Stimulated activated CD8-positive, alpha-beta memory T cell treated with anti-CD3 and anti-CD28 coated beads, Interleukin-7, amount 100 ng/mL, for 1 hour (primary cell): ENCODE data around the gene NMRK1.

Experiments
- DNase-seq, 2 donors: peaks; one replicate each; pipeline ENCODE4 v3.0.0-alpha.2; 2020; ENCODE audit warnings: low read depth in 2 of 2

Gene NMRK1

DNA sequence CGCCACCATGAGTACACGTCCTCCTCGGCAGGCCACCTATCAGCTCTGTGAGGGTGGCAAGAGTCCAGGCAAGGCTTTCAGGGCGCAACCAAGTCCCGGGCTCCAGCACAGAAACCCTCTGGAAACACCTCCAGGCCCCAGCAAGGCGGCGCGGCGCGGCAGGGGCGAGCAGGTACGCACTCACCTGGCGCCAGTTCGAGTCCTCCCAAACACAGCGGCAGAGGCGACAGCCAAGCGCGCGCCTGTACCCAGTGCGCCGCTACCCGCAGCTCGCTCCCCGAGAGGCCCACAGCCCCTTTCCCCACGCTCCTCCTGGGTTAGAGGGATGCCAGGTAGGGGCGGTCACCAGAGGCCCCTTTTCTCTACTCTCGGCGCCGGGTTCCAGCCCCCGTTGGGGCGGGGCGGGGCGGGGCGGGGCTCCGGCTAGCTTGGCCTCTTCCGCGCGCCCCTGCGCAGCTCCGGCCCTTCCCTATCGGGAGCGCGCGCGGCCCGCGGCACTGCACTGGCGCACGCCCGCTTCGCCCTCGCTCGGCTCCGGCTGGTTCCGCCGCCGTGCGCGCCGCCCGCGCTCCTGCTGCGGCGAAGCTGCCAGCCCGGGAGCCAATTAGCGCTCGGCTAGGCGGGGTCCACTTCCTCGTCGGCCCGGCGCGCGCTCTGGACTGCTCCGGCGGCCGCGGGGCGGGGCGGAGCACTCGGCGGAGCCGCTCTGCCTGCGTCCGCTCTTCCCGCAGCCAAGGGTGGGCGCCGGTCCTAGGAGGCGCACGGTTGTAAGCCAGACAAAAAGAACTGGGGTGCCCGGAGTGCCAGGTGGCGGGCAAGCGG lies at the start of gene NMRK1, which contains the start of gene OSTF1:
NMRK1 (minus strand) TSS at position 332 of the 822 bp plus-strand sequence. CDS start 5,040 bp downstream, outside the sequence.
OSTF1 (plus strand) TSS at position 691 of the 822 bp plus-strand sequence. CDS start 179 bp downstream, outside the sequence.
- peak; percentile 82 for DNase-seq

DNA sequence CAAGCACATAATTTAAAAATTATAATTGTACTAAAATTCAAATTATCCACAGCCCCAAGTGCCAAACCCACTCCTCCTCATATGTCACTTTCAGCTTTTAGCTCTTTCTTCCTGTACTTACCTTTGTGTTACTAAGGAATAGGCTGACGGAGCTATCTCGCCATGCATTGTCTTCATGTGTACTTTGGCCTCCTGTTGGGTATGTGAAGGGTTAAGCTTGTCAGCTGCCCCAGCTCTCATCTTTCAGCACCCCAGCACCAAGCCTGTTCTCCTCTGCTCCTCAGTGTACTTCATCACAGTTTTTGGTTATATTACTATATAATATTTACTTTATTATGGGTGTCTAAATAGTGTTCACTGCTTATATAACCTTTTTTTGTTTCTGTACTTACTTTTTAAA lies 46.5 kb upstream of the NMRK1 start:
- DNase-seq = no peak

DNA sequence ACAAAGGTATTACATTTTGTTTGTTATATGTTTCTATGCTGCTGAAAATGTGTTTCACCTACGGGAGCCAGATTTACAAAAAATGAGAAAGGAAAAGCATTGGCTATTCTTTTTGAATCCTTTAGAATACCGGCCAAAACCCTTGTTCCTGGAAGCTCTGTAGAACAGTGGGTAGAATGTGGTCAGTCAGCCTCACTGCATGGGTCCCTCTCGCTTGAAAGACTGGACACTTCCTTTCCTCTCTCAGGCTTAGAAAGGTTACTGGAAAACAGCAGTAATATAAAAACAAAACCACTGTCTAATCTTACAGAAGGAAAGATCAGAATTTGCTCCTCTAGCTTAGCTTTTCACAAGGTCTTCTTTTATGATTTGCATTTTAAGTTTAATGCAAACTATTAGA lies 45.4 kb upstream of the NMRK1 start:
- DNase-seq = no peak

DNA sequence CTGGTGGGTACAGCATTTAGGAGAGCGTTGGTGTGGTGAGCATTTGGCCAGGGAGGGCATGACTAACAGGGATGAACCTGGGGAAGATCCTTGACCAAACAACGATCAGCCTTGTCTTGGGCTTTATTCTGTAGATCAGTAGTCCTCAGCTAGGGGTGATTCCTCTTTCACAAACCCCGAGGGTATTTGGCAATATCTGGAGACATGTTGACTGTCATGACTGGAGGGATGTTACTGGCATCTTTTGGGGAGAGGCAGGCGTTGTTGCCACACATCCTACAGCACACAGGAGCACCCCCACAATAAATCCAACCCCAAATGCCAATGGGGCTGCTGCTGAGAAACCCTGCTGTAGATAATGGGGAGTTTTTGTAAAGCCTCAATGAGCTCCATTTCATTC lies 44.3 kb upstream of the NMRK1 start:
- no peak for DNase-seq

DNA sequence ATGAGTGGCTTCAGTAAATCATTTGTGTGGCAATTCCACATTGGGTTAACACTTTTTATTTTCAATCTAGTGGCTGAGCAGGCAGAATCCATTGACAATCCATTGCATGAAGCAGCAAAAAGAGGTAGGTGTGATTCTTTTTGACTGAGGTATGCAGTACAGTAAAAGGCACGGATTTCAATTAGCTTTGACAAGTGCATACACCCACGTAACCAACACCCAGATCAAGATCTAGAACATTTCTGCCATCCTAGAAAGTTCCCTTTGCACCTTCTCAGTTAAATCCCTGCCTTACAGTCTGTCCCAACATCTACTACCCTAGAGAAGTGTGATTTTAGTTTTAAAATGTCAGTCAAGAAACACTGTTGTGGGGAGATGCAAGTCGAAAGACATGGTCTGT lies 43.7 kb upstream of the NMRK1 start:
- no peak for DNase-seq

DNA sequence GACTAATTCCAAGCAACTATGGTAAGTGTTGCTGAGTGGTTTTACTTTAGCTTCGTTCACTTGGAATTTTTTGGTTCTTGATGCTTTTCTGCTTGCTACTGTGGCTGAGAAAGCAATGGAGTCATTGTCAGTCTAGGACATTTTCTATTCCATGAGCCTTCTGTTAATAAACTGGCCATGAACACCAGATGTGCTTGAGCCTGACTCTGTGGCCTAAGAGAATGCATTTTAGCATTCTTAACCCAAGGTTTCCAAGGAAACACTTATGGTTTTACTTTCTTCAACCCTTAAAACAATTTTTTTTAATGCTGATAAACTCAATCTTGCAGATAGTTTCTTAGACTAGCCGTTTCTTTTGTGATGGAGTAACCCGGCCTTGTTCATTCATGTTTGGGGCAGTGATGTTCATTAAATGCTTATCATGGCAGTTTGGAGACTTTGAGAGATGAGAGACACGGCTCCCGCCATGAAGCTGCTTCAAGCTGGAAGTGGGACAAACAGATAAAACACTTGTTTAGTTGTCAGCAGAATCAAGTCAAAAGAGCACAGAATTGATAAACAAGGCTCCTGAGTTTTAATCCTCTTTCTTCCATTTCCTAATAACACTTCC lies 42.8 kb upstream of the NMRK1 start:
- DNase-seq = no peak

DNA sequence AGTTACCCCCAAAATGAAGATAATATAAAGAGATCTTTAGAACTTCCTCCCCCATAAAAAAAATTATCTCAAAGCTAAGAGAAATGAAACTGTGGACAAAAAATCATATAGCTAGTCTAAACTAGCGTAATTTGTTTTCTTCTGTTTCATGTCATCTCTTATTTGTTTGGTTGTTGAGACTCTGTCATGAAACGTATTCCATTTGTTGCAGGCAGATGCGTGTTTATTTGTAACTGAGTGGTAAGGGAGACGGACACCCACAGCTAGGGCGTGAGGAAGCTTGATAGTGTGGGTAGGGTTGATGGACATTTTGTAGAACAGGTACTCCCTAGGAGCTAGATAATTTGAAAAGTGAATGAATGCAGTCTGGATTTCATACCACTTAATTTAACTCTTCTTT lies 42.2 kb upstream of the NMRK1 start:
- no peak for DNase-seq

DNA sequence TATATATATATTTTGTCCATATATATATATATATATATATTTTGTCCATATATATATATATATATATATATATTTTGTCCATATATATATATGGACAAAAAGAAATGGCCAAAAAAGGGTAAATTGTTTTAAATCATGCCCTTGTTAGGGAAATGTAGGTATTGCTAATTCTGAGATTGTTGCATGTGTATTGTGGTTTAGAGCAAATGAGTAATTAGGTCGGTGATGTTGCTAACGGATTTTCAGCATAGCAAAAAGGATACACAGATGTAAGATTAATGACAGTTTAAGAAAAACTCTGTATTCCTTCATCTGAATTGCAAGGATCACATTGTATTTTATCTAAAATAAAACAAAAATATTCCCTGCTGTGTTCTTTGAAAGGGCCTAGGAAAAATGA lies 40.6 kb upstream of the NMRK1 start:
- DNase-seq = no peak

DNA sequence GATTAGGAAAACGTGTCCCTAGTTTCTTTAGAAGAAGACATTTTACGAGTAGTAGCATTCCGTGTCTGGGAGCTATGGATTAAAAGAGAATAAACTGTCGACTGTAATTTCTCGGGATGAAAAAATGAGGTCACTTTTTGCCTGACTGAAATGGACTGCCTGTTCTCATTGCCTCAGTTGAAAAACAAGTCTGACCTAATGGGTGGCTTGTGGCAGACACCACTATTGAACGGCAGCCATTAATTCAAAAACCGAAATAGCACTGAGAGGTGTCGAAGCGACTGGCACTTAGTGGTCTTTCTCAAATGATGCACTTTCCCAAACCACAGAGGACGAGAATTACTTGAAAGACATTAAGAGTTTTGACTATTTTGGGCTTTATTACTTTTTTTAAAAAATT lies 35.7 kb upstream of the NMRK1 start:
- DNase-seq = no peak

DNA sequence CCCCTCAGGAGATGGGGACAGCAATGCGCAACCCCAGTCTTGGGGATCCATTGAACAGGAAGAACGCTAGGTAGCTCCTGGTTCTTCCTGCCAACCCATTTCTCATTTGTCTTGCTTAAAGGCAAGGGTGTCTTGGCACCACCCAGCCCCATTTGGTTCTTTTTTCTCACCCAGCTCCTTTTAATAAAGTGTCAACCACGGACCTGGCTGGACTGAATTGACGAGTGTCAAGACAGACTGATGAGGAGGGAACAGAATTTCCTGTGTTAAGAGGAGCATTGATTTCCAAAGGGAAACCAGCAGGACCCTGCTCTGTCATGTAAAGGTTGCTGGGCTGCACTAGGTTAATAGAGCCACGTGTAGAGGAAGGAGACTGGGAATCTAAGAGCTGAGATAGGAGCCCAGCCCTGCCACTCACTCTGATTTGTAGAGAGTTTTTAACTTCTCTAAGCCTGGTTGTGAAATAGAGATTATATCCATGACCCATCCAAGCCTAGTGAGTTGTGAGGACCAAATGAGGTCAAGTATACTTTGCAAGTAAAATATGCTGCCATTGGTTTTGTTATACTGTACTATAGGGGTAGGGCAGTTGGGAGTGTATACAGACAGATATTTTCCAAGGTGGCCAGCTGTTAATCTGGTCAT lies 34.1 kb upstream of the NMRK1 start:
- no peak for DNase-seq

DNA sequence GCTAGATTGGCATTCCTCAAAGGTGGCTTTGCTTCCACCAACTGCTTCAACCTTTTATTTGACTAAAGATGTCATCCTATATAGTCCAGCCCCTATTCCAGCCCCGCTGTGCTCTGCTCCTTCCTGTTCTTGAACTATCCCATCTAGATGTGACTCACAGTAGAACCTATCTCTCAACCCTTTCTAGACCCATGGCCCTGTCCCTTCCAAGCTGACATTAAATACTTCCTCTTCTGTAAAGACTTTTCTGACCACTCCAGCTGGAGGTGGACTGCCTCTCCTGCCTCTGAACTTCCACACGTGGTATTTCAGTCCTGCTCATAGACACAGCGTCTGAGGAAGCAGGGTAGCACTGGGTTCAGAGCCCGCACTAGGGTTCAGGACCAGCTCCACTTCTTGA lies 32.7 kb upstream of the NMRK1 start:
- no peak for DNase-seq

DNA sequence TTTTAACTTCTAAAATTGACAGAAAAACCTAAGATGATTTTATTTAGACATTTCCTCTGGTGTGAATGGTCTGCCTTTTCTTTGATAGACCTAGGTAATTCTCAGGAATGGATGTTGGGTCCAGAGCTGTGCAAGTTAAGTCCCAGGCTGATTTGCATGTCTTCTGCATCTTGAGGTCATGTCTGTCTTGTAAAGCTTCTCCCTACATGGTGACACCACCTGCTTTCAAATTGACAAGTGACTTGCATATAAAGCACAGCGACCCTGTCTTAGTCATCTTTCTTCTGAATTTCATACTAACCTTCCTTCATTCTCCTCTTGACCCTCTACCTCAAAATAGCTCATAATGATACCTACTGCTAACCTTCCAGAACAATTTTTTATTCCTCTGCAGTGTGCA lies 29.6 kb upstream of the NMRK1 start:
- no peak for DNase-seq

DNA sequence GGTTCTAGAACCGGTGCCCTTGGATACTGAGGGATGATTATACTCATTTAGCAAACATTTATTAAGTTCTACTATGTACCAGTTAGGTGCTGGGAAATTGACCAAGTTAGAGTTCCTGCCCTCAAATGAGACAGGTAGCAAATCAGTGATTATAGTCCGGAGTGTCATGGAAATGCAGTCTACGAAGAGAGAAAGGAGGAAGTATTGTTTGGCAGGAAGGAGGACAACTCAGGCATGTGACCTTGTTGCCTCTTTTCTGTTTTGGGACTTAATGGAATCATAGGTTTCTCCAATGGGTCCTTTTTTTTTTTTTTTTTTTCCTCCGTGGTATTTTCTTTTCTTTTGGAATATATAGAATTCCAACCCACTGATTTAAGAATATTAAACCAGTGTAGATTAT lies 28.4 kb upstream of the NMRK1 start:
- no peak for DNase-seq

DNA sequence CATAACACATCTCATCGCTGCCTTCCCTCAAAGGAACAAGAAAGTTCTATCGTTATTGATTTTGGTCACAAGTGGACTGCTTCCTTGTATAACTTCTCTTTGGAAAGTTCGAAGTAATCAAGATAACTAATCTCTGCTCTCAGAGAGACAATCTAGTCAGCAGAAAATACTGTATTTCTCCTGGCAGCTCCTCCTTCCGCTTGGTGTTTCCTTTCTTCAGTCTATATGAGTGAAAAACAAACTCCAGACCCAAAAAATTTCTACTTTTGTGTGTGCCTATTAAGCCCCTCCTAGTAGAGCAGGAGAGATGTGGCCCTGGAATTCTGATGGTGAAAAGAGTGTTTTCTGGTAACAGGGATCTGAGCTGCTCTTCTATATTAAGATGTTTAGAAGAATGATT lies 24.8 kb upstream of the NMRK1 start:
- DNase-seq = no peak

DNA sequence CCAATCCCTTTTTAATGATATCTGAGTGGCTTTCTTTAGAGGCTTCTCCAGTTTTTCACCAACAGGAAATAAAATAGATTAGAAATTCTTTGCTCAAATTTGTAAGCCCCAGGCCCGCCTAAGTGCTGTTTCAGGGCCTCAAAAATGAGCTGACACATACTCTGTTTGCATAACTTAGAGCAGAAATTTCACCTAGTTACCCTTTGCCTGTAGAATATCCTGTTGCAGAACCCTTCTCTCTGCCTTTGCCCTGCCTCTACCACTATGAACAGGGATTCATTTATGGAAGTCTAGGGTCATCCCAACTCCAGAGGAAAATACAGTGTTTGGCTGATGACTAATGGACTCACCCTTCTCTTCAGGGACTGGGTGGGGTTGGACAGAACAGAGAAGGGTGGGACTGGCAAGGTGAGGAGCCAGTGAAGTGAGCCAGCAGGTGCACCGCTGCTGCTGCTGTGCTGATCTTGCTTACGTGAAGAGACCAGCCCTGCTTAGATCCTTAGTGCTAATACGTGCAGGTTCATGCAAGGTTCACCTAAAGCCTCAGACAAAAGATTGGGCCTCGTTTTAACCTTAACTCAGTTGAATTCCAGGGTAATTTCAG lies 23.2 kb upstream of the NMRK1 start:
- DNase-seq = no peak

DNA sequence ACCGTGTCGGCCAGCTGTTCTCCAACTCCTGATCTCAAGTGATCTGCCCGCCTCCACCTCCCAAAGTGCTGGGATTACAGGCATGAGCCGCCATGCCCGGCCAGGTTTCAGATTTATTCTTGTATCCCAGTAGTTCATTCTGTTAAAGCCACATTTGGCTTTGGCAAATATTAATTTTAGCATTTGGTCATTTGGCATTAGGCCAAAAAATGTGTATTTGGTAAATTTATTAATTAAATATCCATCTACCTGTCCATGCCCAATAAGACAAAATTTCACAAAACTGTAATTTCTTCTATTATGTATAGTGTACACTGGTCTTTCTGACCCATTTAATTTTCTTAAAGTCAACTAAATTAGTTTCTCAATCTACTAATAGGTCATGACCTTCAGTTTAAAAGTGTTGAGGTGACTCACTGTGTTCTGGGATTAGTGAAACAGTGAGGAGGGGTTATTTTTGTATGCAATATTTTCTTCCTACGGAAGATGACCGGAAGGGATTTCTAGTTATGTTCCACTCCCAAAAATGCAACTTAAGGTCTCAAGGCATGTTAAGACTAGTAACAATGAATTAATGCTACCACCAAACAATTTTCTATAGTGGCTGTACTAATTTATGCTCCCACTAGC lies 21.4 kb upstream of the NMRK1 start:
- DNase-seq = no peak

DNA sequence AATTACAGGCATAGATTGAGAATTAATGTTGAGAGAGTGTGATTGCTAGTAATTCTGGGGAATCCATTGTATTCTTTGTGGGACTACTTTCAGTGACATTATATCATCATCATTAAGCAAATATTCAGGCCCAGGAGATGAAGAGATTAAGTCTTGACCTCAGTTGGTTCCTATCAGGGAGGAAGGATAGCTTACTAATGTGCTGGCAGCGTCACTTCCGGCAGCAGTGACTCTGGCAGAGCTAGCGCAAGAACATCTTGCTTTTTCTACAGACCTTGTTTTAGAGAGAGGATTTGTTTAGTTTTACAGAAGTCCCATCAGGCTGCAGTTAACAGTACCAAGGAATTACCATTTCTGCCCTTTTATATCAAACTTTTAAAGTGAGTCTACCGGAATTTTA lies 20.6 kb upstream of the NMRK1 start:
- no peak for DNase-seq

DNA sequence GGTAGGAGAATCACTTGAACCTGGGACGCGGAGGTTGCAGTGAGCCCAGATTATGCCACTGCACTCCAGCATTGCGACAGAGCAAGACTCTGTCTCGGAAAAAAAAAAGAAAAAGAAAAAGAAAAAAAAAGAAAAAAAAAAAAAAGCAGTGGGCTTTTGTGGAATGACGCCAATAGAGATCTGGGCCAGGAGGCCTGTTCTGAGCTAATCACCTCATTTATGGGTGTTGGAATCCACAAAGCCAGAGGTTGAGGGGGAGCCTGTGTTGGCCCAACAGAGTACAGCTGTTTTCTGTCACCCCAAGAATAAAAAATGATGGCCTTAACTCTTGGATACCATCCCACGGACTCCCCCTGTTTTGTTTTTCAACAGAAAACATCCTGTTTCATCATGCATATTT lies 18.9 kb upstream of the NMRK1 start:
- no peak for DNase-seq

DNA sequence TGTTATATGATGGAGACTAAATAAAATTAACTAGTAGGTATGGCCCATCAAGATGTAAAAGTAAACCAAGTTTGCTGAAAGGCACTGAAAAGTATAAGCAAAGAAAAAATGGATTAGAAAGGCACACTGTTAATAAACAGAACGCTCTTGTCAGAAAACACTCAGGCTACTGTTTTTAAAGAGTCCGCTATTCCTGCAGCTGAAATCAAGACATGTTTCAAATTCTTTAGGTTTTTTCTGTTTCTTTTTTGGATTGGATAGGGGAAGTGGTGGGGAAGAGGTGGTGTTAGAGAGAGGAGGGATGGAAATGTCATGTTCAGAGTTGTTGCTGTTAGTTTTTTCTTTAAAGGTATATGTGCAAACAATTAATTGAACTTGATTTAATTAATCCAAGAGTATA lies 17.9 kb upstream of the NMRK1 start:
- no peak for DNase-seq

DNA sequence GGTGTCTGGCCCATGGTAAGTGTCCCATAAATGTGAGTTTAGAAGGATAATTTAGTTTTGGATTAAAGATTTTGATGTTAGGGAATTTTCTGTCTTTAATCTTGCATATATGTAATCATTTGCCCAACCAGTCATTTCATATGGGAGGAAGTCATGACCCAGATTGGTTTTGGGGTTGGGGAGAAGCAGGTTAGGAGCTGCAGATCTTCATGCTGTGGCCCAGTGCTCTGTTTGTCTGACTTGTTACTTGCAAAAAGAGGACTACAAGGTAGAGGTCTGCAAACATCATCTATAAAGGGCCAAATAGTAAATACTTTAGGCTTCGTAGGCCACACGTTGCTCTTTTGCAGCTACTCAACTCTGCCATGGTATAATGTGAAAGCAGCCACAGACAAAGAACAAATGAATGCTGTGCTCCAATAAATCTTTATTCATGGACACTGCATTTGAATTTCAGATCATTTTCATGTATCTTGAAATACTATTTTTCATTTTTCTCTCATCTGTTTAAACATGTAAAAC lies 17.1 kb upstream of the NMRK1 start:
- DNase-seq = no peak

DNA sequence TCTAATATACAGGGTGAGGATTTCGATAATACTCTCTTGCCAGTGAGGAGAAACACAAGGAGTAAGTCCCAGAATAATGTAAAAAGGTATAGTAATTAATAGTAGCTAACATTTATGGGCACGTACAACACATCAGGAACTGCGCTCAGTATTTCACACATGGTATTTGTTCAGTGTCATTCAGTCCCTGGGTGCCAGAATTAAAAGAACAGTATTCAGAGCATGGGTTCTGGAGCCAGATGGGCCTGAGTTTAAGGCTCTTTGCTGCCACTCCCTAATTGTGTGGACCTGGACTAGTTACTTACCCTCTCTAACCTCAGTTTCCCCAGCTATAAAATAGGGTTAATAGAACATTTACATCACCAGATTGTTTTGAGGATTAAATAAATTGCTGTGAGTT lies 16.7 kb upstream of the NMRK1 start:
- no peak for DNase-seq
